ENCODE measurements around the gene RAB10.

DNA sequence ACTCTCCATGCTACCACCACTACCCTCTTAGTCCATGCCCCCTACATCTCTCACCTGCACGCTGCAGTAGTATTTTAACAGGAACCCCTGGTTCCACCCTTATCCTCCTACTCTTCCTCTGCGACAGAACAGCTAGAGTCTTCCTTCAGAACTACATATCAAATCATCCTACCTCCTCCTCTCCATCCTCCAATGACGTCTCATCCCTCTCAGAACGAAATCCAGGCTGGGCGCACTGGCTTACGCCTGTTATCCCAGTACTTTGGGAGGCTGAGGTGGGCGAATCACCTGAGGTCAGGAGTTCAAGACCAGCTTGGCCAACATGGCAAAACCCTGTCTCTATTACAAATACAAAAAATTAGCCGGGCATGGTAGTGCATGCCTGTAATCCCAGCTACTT, 41.3 kb upstream of the RAB10 start:
- TF ChIP-seq POLR2AphosphoS5 (IDR thresholded peaks at IDR 0.05) (no peak), POLR2A (IDR thresholded peaks at IDR 0.05) (no peak), EP300 (IDR thresholded peaks at IDR 0.05) (no peak)
- TF ChIP-seq, protein P1, sequence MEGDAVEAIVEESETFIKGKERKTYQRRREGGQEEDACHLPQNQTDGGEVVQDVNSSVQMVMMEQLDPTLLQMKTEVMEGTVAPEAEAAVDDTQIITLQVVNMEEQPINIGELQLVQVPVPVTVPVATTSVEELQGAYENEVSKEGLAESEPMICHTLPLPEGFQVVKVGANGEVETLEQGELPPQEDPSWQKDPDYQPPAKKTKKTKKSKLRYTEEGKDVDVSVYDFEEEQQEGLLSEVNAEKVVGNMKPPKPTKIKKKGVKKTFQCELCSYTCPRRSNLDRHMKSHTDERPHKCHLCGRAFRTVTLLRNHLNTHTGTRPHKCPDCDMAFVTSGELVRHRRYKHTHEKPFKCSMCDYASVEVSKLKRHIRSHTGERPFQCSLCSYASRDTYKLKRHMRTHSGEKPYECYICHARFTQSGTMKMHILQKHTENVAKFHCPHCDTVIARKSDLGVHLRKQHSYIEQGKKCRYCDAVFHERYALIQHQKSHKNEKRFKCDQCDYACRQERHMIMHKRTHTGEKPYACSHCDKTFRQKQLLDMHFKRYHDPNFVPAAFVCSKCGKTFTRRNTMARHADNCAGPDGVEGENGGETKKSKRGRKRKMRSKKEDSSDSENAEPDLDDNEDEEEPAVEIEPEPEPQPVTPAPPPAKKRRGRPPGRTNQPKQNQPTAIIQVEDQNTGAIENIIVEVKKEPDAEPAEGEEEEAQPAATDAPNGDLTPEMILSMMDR (IDR thresholded peaks at IDR 0.05), result no peak

Data from stomach (tissue), 4 donors.